Hematopoietic multipotent progenitor cell treated with erythropoietin and hydrocortisone succinate and interleukin-3 and kit ligand, for 8 days (in vitro differentiated cells): ENCODE data around the gene PARD3B.

Experiments used
- DNase-seq: peaks from one replicate; pipeline ENCODE4 v3.0.0-alpha.2; 2015

Gene PARD3B

GRCh38 chr2:205296959-205297358 lies 751.7 kb downstream of the PARD3B start:
- no peak for DNase-seq

GRCh38 chr2:205297368-205297767 lies 752.1 kb downstream of the PARD3B start:
- DNase-seq = no peak

GRCh38 chr2:205297846-205298245 lies 752.6 kb downstream of the PARD3B start:
- no peak for DNase-seq

GRCh38 chr2:205311201-205311600 lies 765.9 kb downstream of the PARD3B start:
- DNase-seq = no peak

GRCh38 chr2:205321231-205321630 lies 776.0 kb downstream of the PARD3B start:
- DNase-seq = no peak

GRCh38 chr2:205323929-205324328 lies 778.7 kb downstream of the PARD3B start:
- DNase-seq = no peak

DNA sequence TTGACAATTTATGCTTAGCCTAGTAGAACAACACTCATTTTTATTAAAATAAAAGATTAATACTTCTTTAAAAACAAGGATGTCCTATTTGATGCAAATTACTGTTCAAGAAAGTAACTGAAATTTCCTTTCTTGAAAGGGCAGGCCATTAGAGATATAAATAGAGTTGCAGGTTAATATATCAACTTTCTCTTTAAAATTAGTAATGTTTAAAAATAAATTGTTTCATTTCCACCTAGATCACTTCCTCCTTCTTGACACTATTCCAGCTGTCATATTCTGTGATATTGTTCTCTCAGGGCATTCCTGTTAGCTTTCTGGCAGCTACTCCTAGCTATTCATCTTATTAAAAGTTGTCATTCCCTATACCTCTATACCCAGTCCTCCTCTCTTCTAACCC lies 779.1 kb downstream of the PARD3B start:
- no peak for DNase-seq

DNA sequence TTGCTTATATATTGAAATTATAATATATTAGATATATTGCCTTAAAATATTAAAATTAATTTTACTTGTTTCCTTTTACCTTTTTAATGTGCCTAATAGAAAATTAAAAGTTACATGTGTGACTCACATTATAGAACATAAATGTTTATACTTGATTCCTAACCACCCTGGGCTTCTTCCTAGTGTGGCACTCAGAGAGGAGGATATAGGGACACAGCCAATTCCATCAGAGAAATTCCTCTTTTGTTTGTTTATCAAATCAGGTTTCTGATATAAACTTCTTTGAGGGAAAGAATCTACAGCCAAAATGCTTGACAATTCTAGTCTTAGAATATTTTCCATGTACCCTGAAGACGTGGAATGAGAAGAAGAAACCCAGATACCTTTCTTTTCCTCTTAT lies 788.1 kb downstream of the PARD3B start:
- DNase-seq = no peak

DNA sequence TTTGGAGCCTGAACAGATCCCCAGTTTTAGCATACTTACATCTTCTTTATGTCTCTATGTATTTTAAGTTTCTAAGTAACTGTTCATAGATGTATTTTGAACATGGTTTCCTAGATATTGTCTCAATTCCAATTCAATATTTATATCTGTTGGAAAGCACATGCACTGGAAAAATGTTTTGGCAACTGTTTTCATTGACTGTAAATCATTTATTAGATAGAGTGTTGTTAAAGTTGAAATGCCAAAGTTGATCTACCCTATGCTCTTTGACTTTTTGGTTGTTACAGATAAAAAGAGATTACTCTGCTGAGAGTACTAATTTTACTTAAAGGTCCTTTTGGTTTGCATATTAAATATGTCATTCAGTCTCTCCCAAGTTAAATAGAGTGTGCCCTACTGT lies 792.0 kb downstream of the PARD3B start:
- DNase-seq = no peak

- no peak for DNase-seq
Observed at GRCh38 chr2:205338156-205338555, 792.9 kb downstream of the PARD3B start.

- DNase-seq = no peak
Observed at GRCh38 chr2:205343103-205343502, 797.8 kb downstream of the PARD3B start.

DNA sequence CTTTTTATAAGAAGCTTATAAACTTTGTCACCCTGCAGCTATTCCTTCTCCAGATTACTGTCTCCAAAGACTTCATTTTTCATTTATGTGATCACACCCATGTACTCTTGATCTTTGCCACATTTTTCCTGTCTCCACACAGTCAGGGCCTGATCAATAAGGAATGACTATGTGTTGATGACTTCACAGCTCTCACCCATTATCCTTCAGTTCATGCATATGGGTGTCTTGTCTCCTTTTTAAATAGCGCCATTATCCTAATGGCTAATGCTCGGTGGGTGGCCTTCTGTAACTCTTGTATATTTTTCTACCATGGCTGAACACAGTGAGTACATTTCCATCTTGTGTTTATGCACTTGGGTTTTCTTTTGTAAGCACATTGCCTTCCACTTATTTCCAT lies 801.4 kb downstream of the PARD3B start:
- no peak for DNase-seq

DNA sequence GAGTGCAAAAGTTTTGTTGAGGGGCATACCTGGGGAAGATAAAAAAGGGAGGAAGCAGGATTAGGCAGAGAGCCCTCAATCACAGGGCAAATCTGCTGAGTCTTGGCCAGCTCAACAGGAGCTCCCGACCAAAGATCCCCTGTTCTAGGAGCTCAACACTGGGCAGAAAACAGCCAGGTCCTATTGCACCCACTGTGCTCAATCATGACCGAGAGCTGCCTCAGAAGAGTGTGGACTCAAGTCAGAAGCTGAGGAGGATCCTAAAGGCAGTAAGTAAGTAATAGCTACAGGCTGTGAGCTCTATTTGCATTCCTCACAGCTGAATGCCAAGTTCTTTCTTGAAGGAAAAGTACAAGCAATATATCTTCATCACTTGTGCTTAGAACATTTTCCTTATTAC lies 802.6 kb downstream of the PARD3B start:
- no peak for DNase-seq

- DNase-seq = no peak
Observed at GRCh38 chr2:205352094-205352493, 806.8 kb downstream of the PARD3B start.

- no peak for DNase-seq
Observed at GRCh38 chr2:205352593-205352992, 807.3 kb downstream of the PARD3B start.

DNA sequence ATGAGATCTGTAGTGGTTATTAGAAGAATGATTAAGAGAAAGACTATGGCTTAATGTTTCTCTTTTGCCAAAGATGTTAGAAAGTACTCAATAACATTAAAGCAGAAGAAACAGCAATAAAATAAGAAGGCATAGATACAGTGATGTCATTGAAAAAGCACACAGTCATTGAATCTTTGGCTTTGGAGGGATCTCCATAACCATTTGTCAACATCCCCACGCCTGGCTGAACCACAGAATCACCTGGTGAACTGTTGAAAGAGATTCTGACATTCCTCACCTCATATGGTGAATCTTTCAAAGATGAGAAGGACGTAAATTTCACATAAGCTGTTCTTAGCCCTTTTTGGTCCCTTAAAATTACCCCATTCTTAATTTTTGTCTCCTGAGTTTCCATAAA lies 812.5 kb downstream of the PARD3B start:
- no peak for DNase-seq

DNA sequence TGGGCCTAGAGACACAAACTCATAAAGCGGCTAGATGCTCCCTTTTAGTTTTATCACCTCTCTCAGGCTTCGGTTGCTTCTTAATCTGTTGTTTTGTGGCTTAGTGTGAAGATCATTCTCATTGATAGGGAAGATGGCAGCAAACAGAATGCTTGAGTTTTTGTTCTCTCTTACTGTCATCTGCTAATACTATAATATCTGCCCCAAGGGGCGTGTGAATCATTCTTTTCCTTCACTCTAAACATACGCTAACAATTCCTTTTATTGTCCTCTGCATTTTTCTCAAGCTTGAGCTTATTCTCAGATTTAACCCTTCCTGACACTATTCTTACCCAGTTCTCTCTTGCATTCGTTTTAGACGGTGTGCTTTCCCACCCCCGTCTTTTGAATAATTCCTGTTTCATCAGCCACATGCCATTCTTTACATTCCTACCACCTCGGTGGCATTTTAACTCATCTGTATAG lies 813.1 kb downstream of the PARD3B start:
- DNase-seq = peak; percentile 3

- DNase-seq = no peak
Observed at GRCh38 chr2:205361272-205361671, 816.0 kb downstream of the PARD3B start.

GRCh38 chr2:205361970-205362369 lies 816.7 kb downstream of the PARD3B start:
- no peak for DNase-seq

GRCh38 chr2:205364261-205364660 lies 819.0 kb downstream of the PARD3B start:
- DNase-seq = no peak

GRCh38 chr2:205366336-205367060 lies 821.2 kb downstream of the PARD3B start:
- no peak for DNase-seq

DNA sequence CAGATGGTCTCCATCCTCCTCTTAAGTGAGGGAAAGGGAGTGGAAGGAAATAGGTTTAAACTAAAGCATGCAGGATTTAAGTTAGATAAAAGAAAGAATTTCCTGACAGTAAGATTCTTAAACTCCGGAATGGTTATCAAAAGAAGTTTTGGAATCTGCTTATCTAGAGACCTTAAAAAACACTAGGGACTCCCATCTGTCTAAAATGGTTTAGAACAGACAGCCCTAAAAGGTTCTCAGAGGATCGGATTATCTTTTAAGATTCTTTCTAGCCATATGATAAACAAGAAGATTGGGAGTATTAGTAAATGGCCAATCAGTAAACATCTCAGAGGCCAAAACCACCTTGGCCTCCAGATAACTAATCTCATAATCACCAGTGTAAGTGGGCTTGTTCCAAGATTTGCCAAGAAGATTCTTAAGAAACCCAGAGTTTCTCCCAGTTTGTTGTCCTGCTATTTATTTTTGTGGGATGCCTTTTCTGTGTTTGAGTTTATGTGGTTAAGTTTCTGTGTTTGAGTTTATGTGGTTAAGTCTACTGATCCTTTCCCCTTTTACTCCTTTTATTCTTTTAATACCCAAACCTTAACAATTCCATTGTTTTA lies 822.2 kb downstream of the PARD3B start:
- DNase-seq = no peak

GRCh38 chr2:205369813-205370212 lies 824.5 kb downstream of the PARD3B start:
- DNase-seq = no peak

DNA sequence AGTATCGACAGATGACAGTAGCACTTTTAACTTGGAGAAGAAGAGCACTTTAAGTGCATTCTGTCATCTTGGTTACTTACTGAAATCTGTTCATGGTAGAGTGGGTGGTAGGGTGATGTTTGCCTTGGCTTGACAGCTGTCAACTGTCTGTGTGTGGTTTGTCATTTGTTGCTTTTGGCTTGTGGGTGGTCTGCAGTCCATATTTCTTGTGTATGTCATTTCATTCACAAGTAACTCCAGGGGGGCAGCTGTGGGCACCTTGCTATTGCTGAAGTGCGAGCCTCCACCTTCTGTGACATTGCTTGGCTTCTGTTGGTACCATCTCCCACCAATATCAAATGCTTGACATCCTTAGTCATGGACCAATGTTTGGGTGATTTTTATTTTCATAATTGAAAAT lies 825.5 kb downstream of the PARD3B start:
- DNase-seq = no peak

- no peak for DNase-seq
Observed at GRCh38 chr2:205372141-205372540, 826.9 kb downstream of the PARD3B start.
